ENCODE data around the gene IKZF2.

IKZF2 gene

DNA sequence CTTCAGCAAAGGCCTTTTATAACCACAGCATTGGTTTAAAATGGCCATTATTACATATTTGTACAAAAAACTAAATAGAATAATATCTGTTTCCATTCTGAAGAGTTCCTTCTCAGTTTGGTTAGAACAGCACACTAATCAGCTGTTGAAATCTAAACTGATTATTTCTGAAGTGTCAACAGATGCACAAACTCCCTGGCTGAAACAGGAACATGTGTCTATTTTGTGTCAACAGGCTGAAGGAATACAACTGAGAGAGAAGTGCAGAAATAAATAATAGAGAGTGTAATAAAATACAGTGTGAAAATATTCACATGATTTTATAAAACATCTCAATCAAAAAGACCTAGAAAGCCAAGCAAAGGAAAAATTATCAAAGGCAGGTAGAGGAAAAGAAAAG lies 29.7 kb downstream of the IKZF2 start:
- Mint-ChIP-seq H3K27me3 (ENCODE audit: low read depth) (no peaks in the 10 kb centered on the region), H3K4me3 (no peak overlapping the region), H3K9me3 (no peaks in the 10 kb centered on the region), H3K36me3 (ENCODE audit: low read depth) (no peaks in the 10 kb centered on the region), H3K4me1 (peaks cover 15% of the 10 kb centered on the region), H3K27ac (no peak overlapping the region)
- no peak for TF ChIP-seq CTCF (IDR thresholded peaks at IDR 0.05; ENCODE audit: unreplicated experiment in 3 of 3)

DNA sequence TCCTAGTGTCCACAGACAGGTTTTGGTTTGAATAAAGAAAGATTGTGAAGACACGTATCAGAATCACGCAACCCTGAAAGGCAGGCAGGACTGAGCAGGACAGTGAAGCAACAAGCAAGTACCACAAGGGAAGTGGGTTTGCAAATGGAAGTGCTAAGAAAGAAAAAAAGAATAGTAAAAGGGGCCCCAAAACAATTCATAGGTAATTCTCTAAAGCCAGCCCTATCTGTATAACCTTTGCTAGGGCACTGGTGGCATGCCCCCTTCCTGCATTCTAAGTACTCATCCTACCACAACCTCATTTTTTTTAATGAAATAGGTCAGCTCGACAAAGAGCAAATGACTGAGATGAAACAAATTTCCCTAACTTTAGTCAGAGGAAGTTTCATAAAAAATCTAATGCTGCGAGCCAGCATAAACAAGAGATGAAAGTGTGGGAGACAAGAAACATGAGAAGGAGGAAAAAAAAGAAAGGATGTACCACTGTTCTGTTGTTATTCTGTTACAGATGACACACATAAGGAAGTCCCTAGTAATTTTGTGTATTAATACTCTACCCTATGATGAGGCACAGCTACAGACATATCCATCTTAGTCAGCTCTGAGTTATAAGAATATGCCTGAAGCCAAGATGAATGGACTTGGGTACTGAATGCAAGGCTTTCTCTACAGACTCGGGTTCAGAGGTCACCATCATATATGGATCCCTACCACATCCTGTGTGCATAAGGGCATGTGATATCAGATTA lies 32.2 kb downstream of the IKZF2 start:
- H3K36me3 Mint-ChIP-seq (ENCODE audit: low read depth): no peaks in the 10 kb centered on the region
- TF ChIP-seq CTCF (IDR thresholded peaks at IDR 0.05; ENCODE audit: unreplicated experiment in 3 of 3): no peak
- H3K4me1 Mint-ChIP-seq: peaks cover 15% of the 10 kb centered on the region
- H3K27ac Mint-ChIP-seq: peak overlapping the region in 1 of 3 experiments; percentile 7
- H3K9me3 Mint-ChIP-seq: no peaks in the 10 kb centered on the region
- no peak overlapping the region for H3K4me3 Mint-ChIP-seq
- no peaks in the 10 kb centered on the region for H3K27me3 Mint-ChIP-seq (ENCODE audit: low read depth)

DNA sequence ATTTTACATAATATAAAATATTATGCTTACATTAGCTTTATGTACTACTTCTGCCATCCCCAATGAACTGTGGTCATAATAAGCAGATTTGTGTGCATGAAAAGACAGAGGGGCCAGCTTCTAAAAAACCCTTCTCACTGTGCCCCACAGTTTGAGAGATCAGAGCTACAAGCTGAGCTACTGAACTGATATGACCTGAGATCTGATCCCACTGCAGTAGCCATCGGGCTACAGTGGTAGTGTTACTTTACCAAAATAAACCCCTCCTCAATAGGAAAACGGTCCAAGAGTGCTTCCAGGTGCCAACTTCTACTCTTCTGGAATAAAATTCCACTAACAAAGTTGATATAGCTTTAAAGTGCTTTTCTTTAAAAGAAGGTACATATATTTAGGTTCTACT lies 43.1 kb downstream of the IKZF2 start:
- H3K36me3 Mint-ChIP-seq (ENCODE audit: low read depth): no peaks in the 10 kb centered on the region
- H3K27me3 Mint-ChIP-seq (ENCODE audit: low read depth): no peaks in the 10 kb centered on the region
- H3K4me3 Mint-ChIP-seq: no peak overlapping the region
- H3K4me1 Mint-ChIP-seq: no peaks in the 10 kb centered on the region
- no peak for TF ChIP-seq CTCF (IDR thresholded peaks at IDR 0.05; ENCODE audit: unreplicated experiment in 3 of 3)
- no peak overlapping the region for H3K27ac Mint-ChIP-seq
- H3K9me3 Mint-ChIP-seq: no peaks in the 10 kb centered on the region

DNA sequence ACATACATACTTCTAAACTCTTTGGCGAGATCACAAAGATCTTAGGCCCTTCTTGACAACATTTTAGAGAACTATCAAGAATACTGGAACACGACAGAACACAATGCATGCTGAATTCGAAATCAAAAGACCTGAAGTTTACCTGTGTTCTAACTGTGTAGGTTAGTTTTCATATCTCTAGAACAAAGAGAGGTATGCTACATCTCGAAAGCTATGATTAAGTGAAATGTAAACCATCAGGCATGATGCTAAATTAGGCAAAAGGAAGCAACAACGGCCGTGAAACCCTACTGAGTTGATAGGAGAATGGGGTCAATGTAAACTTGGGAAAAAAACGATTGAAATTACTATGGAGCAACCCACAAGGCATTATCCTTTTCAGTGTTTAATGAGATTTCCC lies 43.7 kb downstream of the IKZF2 start:
- no peak for TF ChIP-seq CTCF (IDR thresholded peaks at IDR 0.05; ENCODE audit: unreplicated experiment in 3 of 3)
- no peaks in the 10 kb centered on the region for H3K27me3 Mint-ChIP-seq (ENCODE audit: low read depth)
- no peak overlapping the region for H3K4me3 Mint-ChIP-seq
- no peaks in the 10 kb centered on the region for H3K4me1 Mint-ChIP-seq
- no peaks in the 10 kb centered on the region for H3K9me3 Mint-ChIP-seq
- no peaks in the 10 kb centered on the region for H3K36me3 Mint-ChIP-seq (ENCODE audit: low read depth)
- H3K27ac Mint-ChIP-seq: no peak overlapping the region

GRCh38 chr2:213105212-213105611 lies 46.2 kb downstream of the IKZF2 start:
- Mint-ChIP-seq H3K4me1 (no peaks in the 10 kb centered on the region), H3K27ac (no peak overlapping the region)

More at GRCh38 chr2:213105212-213105611, 46.2 kb downstream of the IKZF2 start:
- H3K27me3 Mint-ChIP-seq (ENCODE audit: low read depth): no peaks in the 10 kb centered on the region
- no peak overlapping the region for H3K4me3 Mint-ChIP-seq
- H3K9me3 Mint-ChIP-seq: no peaks in the 10 kb centered on the region
- TF ChIP-seq CTCF (IDR thresholded peaks at IDR 0.05; ENCODE audit: unreplicated experiment in 3 of 3): no peak
- no peaks in the 10 kb centered on the region for H3K36me3 Mint-ChIP-seq (ENCODE audit: low read depth)

Measured in nephron (organoid).